ENCODE measurements around the gene LYRM9.

DNA sequence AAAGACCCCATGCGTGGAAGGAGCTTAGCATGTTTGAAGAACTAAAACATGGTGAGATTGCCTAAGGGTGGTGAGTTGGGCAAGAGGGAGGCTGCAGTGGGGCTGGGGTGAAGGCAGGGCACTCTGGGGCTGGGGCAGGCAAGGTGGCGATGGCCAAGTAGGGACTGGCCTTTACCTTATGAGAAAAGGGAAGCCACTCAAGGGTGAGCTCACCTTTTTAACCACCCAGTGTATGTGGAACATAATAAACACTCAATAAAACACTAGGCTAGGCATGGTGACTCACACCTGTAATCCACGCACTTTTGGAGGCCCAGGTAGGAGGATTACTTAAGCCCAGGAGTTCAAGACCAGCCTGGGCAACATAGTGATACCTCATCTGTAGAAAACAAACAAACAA, 37.7 kb downstream of the LYRM9 start:
- TF ChIP-seq EP300 (IDR thresholded peaks at IDR 0.05) (no peak), CTCF (IDR thresholded peaks at IDR 0.05) (no peak), POLR2AphosphoS5 (IDR thresholded peaks at IDR 0.05) (no peak)

Data from sigmoid colon (tissue), 4 donors.